NAMALWA (cell line): ENCODE results near the gene MANSC1.
"Not testable (repeated sequence)": the region's sequence is repeated elsewhere in the genome, so short reads cannot be mapped to it uniquely, and the experiment has no call there.

Experiments used
- DNase-seq: peaks from one replicate; pipeline ENCODE4 v3.0.0-alpha.2; 2015; ENCODE audit warnings: low spot score

Gene MANSC1

DNA sequence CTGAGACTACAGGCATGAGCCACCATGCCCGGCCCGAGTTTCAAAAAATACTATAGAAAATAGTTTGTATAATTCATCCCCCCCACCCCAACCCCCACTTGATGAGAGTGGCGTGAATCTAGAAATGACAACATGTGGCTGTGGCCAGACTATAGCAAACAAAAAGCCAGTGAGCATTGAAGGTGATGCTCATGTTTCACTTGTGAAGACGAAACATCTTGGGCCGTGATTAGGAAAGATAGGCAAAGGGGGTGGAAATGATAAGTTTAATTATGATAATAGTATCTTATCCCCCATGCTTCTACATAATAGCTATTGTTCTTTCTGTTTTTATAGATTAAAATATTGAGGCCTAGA is 15.4 kb upstream of the MANSC1 start:
- DNase-seq: no peak

DNA sequence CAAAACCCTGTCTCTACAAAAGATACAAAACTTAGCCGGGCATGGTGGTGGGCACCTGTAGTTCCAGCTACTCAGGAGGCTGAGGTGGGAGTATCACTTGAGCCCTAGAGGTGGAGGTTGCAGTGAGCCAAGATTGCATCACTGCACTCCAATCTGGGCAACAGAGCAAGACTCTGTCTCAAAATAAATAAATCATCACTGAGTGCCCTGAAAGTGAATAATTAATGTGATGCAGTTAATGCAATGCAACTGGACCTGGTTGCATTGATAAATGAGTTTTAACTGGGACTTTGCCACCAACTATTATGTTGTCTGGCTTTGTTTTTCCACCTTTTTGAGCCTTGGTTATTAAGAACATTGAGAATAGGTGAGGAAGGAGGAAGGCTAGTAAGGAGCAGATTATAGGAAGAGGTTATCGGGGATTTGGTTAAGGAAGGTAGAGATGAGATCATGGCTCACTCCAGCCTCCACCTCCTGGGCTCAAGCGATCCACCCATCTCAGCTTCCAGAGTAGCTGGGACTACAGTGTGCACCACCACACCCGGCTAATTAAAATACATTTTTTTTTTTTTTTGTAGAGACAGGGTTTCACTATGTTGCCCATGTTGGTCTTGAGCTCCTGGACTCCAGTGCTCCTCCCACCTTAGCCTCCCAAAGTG is 14.9 kb upstream of the MANSC1 start:
- no peak for DNase-seq

DNA sequence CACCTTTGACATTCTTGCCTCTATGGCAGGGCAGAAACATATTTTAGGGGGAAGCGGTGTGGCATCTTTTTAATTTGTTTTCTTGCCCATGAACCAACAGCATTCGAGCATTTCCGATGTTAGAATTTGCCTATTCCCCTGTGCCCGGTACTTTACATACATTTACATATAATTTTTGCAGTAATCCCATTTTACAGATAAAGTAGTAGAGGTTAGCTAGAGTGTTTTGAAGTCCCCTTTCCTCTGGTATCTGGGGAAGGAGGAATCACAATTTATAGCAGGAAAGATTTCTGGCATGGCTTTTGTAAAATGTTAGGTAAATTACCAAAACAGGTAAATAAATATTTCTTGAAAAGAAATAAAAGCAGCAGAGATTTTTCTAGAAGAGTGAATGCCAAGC is 8.5 kb upstream of the MANSC1 start:
- peak; percentile 79 for DNase-seq

DNA sequence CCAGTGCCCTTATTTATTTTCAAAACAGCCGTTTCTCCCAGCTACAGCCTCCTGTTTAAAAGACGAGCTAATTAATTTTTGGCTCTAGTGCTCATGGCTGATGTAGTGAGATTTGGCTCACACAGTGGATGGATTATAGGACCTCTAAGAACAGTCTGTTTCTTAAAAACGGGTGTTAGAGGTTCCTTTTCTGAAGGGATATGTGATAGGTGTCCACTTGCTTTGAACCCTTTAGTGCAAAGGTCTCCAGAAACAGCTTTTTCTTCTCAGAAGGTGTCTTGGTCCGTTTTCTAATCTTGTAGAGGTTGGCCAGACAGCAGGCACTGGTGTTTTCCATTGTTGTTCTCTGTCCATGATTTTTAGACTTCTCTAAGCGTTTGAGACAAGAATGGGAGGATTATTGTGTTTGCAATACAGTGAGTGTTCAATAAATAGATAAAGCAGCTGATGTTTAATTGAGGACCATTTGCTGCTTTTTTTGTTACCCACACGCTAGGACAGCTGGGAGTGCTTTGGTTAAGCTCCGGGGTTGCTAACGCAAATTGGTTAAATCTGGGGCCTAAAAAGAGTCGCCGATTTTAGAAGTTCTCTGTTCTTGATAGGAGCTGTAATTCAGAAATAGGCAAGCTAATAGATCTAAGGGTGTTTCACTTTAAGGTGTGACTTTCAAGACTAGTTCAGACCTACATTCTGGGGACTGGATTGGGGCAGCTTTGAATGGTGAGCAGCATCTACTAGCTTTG is 7.8 kb upstream of the MANSC1 start:
- peak; percentile 78 for DNase-seq

DNA sequence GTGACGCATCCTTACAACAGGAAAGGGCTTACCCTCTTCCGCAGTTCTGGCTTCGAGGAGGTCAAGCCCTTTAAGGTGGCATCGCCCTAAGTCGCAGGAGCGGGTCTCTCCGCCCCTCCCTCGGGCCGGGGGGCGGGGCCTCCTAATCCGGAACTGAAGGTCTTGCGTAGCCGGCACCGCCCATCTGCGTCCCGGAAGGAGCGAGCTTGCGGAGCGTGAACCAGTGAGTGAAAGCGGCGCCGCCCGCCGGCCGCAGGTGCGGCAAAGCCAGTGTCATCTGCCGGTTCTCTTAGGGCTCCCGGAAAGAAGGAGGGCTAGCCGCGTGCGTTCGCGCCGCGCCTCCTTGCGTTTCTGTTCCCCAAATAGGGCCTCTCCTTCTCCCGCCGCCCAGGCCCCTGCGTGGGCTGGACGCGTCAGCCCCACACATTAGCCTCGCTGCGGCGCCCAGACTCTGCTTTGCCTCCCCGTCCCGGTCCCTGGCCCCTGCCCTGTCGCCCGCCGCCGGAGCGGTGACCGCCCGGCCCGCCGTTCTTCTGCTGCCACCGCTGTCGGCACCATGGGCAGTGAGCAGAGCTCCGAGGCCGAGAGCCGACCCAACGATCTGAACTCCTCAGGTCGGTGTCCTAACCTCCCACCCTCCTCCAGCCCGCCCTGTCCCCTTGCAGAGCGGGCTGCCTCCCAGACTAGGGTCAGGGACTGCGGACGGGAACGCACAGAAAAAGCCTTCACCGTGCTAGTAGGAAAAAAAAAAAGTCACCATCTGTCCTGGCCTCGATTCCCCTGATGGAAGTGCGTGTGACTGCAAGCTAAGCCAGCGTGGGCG is 7.1 kb upstream of the MANSC1 start, which contains the start of gene BORCS5:
Gene BORCS5, plus strand, starts transcription at position 183 of the 823 bp plus-strand sequence. Its CDS starts 374 bp downstream, at position 557.
- DNase-seq: peak; percentile 99

DNA sequence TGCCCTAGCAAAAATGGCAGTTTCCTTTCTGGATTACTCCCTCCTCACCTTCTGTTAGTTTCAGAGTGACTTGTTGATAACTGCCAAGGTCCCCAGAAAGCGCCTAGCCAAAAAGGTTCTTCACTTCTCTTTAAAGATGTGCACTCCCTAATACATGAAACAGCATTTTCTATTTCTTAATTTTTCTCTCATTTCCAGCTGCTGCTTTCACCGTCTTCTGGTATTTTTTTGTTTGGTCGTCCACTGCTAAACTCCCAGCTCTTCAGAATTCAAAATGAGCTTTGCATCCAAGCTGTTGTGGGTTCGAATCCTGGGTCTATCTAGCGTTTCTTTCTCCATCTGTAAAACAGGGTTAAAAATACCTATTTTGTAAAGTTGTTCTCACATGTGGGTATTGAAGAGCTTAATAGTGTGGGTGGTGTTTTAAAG is 6.4 kb upstream of the MANSC1 start:
- DNase-seq: peak; percentile 24

DNA sequence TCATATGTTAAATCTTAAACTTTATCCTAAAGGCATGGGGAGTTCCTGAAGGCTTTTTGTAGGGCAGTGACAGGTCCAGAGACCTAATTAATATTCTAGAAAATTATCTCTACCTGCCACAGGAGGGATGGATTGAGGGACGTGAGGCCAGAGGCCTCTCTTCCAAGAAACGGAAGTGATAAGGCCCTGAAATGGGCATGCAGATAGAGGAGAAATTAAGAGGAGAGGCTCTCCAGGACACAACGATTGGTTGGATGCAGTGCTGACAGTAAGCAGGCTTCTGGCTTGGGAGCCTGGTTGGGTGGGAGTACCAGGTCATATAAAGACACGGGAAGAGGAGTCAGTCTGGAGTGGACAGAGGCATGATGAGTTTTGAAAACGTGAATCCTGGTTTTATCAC is 3.8 kb upstream of the MANSC1 start:
- DNase-seq: no peak

DNA sequence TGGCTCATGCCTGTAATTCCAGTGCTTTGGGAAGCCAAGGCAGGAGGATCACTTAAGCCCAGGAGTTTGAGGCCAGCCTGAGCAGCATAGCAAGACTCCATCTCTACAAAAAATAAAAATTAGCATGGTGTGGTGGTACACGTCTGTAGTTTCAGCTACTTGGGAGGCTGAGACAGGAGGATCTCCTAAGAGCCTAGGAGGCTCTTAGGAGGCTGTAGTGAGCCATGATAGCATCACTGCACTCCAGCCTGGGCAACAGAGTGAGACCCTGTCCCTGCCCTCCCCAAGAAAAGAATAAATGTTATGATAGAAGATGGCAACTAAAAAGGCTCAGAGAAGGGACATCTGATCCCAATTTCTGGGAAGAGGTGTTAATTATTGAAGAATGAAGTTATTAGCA is 3.2 kb upstream of the MANSC1 start:
- DNase-seq: no peak

DNA sequence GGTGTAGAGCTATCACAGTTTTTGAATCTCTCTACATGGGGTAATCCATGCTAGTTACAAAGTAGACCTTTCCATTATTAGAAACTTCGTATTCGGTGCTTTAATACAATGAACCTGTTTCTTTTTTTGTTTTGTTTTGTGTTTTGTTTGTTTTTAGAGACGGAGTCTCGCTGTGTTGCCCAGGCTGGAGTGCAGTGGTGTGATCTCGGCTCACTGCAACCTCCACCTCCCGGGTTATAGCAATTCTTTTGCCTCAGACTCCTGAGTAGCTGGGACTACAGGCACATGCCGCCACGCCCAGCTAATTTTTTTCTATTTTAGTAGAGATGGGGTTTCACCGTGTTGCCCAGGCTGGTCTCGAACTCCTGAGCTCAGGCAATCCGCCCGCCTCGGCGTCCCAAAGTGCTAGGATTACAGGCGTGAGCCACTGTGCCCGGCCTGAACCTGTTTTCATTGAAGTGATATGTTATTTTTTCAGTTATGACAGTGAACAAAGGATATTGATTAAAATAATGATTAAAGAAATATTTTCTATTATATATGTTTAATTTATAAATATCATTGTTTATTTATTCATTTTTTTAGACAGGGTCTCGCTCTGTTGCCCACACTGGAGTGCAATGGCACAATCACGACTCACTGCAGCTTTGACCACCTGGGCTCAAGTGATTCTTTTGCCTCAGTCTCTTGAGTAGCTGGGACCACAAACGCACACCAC is 1.6 kb upstream of the MANSC1 start:
- not testable (repeated sequence) for DNase-seq

DNA sequence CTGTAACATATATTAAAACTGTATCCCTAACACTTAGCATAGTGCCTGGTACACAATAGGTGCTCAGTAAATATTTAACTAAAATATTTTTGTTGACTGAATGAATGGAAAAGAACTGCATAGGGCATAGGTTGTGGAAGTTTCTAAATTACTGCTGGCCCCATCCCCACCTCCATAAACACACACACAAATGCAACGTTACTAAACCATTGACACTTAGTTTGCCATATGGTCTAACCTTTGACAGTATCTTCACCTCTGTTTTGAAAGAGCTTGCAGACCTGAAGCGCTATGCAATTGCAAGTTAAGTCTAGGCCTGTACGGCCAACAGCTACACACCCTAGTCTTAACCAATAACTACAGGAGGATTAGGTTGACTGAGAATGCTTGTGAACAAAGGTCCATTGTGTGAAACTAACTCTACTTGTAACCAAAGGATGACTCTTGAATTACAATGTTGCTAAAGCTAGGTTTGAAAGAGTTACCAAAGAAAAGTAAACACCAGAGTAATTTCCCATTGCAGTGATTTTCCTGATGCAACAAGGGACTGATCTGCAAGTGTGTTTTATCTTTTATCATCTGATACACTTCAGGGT is 924 bp upstream of the MANSC1 start:
- DNase-seq: no peak

DNA sequence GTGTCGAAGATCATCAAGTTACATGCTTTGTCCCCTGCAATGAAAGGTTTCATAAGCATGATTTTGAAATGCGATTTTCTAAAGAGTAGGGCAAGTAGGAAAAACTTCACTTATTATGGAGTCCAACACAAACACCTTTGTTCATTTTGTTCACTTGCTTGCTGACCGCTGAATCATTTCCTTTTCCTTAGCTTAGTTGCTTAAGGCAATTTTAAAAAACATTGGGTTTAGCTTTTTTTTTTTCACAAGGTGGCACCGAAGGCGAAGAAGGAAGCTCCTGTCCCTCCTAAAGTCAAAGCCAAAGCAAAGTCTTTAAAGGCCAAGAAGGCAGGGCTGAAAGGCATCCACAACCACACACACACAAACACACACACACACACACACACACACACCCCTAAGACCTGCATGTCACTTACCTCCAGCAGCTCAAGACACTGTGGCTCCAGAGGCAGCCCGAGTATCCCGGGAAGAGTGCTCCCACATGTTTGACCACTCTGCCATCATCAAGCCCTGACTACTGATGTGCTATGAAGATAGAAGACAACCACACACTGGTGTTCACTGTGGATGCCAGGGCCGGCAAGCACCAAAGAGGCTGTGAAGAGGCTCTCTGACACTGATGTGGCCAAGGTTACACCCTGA is 11.4 kb downstream of the MANSC1 start:
- no peak for DNase-seq

DNA sequence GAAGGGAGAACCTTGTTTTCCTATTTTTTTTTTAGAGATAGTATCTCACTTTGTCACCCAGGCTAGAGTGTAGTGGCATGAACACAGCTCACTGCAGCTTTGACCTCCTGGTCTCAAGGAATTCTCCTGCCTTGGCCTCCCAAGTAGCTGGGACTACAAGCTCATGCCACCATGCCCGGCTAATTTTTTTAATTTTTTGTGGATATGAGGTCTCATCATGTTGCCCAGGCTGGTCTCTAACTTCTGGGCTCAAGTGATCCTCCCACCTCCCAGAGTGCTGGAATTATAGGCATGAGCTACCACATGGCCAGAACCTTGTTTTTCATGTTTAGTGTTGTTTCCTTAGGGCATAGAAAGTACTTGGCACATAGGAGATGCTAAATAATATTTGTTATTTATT is 13.5 kb downstream of the MANSC1 start:
- DNase-seq: no peak

DNA sequence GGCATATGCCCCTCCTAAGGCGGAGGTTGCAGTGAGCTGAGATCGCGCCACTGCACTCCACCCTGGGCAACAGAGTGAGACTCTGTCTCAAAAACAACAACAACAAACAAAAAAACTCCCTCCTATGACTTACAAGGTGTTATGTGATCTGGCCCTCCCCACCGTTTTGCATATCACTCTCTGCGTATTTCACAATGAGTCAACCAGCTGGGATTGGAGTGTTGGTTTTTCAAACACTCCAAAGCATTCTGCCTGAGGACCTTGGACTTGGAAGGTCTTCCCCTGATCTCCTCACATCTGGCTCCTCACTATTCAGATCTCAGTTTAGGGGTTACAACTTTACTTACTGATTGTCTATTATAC is 14.0 kb downstream of the MANSC1 start:
- DNase-seq: no peak

DNA sequence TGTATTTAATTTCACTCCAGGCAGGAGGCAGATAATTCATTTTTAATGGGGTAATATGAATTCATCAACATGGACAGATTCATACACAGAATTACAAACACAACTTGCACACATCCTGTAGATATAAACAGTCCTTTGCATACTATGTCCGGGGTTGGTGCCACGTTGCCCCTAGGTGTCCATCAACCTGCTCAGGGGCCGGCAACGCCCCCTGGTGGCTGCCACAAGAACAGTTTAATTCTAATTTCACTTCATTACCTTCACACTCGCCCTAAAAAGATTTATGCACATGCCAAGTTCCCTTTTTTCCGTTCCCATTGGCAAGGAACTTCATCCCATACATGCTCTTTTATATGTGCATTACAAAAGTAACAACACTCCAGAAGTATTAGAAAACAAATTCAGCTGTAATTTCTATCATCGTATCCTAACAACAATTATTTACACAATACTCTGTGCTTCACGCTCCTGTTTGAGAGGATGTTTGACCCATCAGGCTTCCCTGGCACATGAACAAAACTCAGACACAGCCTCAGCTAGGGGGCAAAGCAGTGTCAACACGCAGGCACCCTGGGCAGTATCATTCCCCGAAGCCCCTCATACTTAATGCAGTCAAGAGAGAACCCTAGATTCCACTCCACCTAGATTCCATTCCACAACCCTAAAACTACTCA is 15.5 kb downstream of the MANSC1 start:
- DNase-seq: peak; percentile 83

DNA sequence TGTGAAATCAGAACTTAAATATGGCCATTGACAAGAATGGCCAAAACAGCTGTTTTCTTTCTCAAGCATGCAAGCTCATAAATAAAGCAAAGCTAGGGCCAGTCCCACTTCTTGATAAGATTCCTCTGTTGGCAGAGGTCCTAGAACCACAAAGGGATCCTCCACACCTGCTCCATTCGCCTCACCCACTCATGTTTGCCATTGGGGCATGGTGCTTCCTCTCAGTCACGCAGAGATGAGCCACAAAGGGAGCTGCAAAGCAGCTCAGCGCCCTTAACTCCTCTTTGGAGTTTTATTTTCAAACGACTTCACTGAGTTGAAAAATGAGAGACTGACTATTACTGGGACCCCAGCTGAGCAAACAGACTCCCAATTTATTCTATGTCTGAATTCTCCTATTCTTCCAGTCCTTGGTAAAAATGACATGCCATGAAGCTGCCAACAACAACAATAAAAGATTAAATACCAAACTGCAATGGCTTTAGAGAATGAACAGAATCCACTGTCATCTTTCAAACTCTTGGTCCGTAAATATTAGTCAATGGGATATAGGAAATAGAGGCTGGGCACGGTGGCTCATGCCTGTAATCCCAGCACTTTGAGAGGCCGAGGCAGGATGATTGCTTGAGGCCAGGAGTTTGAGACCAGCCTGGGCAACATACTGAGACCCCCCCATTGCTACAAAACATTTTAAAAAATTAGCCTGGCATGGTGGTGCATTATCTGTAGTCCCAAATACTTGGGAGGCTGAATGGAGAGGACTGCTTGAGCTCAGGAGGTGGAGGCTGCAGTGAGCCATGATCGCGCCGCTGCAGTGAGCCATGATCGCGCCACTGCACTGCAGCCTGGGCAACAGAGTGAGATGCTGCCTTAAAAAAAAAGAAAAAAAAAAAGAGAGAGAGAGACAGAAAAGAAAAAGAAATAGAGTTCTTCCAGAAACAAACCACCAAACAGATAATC is 16.4 kb downstream of the MANSC1 start:
- DNase-seq: no peak

DNA sequence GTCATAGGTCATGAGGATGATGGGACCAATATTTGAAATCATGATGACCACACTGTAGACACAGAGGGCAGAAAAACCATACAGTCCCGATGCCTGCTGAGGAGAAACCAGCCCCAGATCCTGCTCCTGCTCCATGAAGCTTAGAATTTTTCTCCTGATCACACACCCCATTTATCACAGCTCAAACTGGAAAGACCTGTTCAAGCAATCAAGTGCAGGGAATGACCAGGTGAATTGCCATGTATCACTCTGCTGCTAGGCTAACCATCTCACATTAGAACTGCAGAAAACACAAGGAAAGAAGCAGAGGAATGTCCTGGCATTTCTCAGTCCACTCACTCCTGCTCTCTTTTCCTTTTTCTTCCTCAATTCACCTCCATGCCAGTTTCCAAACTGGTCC is 18.1 kb downstream of the MANSC1 start:
- DNase-seq: no peak

DNA sequence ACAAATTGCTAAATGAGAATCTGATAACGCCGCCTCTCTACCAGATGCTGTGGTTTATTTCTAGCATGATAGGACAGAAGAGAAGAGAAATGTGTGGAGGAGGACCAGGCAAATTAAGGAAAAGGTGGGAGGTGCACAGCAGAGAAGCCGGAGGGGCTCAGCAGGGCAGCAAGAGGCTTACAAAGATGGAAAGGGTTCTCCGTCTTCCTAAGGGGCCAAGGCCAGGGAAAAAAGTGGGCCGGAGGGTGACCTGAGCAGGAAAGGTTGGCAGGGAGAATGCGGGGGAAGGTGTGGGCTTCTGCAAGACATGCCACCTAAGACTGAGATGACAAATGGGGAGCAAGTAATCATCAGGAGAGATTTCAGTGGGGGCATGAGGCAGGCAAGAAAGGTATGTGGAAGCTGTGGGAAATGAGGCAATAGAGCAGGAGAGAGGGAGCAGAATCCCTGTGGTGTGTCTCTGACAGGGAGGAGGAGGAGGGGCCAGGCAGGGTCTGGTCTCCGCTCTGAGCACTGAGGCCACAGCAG is 18.7 kb downstream of the MANSC1 start:
- no peak for DNase-seq

DNA sequence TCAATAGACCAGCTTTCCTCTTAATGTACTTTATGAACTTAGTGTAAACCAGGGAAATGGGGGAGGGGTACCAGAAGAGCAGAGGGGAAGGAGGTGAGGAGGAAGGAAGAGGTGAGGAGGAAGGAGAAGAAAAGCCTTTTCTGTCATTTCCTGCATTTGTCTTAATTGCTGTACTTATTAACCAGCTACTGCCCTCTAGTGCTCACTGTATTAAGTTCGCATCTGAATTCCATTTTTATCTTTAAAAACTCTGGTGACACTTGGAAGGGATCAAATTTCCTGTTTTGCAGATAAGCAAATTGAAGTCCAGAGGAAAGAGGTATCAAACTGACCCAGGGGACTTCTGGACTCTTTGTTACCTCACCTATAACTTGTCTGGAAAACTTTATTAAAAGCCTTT is 22.2 kb downstream of the MANSC1 start:
- DNase-seq: peak; percentile 83

DNA sequence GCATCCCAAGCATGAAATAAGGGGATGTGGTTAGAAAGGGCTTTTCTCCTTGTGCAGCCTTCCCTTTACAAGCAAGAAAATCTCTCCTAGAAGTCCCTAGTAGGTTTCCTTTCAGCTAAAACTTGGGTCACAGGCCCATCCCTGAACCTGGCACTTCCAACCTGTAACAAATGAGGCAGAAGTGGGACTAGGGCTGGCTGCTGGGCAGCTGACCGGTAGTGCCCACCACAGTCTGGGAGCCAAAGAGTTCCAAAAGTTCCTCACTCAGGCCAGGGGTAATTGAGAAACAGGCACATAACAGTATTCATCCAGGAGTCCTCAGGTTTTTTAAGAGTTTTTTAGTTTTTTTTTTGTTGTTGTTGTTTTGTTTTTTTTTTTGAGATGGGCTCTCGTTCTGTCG is 23.8 kb downstream of the MANSC1 start:
- DNase-seq: no peak
